HG03097 (cell line): Measurements from ENCODE around the gene MYT1.
"Not testable (repeated sequence)": the region's sequence is repeated elsewhere in the genome, so short reads cannot be mapped to it uniquely, and the experiment has no call there.

Source experiments
- ATAC-seq: cut with Tn5 transposase; IDR thresholded peaks from one replicate; pipeline ENCODE4 v1.9.1; 2021; ENCODE audit not compliant: unreplicated experiment, low FRiP score

The MYT1 gene

GRCh38 chr20:64228086-64228653 lies 63.9 kb downstream of the MYT1 start:
- ATAC-seq = no peak

GRCh38 chr20:64228751-64229506 lies 64.7 kb downstream of the MYT1 start:
- no peak for ATAC-seq

- ATAC-seq = no peak
Observed at GRCh38 chr20:64229507-64230061, 65.3 kb downstream of the MYT1 start.

GRCh38 chr20:64230461-64231145 lies 66.4 kb downstream of the MYT1 start:
- ATAC-seq = no peak

DNA sequence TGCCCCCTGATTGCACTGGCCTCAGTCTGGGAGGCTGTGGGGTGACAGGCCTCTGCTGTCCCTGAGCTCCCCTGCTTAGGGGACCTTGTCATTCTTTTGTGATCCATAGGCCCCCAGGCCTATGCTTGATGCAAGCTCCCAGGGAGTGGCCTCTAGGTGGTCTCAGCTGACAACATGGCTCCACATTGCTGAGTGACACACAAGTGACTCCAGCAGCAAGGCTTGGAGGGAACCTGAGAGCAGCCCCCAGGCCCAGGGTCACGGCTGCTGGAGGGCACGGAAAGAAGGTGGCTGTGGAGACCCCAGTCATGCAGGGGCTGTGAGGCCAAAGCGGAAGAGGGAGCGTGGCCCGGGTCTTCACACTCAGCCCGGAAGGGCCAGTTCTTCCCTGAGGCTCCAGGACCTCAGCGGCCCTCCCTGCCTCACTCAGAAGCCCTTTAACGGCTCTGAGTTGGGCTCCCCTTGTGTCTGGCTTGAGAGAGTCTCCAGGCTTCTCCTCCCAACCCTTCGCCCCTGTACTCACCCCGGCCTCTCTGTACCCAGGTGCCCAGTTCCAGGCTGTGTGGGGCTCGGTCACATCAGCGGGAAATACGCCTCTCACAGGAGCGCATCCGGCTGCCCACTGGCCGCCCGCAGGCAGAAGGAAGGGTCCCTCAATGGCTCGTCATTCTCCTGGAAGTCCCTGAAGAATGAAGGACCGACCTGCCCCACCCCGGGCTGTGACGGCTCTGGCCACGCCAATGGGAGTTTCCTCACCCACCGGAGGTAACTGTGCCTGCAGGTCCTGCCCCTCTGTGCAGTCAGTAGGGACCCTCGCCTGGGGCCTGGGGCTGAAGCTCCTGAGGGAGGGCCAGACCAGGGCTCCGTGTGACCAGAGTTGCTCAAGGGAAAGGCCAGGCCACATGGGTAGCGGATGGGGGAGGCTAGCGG lies 67.6 kb downstream of the MYT1 start:
- ATAC-seq = no peak

DNA sequence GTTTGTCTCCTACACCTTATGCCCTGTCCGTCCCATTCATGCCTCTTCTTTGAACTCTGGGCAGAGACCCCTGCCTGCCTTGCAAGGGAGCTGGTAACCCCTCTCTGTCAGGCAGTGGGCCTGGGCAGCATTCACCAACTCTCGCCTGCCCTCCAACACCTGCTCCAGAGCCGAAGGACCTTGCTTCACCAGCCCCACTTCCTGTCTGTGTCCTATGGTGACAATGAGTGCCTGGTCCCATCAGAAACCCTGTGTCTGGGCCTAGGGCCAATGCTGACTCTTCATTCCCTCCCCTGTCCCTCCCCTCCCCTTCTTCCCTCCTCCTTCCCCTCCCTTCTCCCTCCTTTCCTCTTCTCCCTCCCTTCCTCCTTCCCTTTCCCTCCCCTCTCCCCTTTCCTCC lies 68.5 kb downstream of the MYT1 start:
- no peak for ATAC-seq

- ATAC-seq = no peak
Observed at GRCh38 chr20:64233725-64234124, 69.5 kb downstream of the MYT1 start.

- no peak for ATAC-seq
Observed at GRCh38 chr20:64234291-64234791, 70.1 kb downstream of the MYT1 start.

GRCh38 chr20:64234921-64235565 lies 70.8 kb downstream of the MYT1 start:
- ATAC-seq = not testable (repeated sequence)

DNA sequence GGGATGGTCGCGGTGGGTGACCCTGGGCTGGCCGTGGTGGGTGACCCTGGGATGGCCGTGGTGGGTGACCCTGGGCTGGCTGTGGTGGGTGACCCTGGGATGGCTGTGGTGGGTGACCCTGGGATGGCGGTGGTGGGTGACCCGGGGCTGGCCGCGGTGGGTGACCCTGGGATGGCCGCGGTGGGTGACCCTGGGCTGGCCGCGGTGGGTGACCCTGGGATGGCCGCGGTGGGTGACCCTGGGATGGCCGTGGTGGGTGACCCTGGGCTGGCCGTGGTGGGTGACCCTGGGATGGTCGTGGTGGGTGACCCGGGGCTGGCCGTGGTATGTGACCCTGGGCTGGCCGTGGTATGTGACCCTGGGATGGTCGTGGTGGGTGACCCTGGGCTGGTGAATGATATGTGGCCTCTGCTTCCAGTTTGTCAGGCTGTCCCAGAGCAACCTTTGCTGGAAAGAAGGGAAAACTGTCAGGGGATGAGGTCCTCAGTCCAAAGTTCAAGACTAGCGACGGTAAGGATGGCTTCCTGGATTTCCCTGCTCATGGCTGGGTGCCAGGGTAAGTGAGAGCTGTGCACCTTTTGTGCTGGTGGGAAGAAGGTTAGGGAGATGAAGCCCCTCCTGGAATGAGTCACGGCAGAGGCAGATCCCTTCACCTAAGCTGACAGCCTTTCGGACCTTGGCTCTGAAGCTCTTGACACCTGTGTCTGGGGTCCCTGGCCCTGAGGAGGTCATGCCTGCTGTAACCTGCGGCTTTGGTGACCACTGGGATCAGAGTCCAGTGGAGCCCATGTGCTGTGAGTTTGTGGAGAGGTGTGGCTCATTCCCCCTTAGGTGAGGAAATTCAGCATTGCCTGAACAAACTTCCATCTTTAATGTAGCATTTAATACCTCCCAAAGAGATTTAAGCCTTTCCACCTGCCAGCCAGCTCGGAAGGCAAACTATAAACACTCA lies 72.2 kb downstream of the MYT1 start:
- no peak for ATAC-seq

- ATAC-seq = no peak
Observed at GRCh38 chr20:64237316-64237715, 73.1 kb downstream of the MYT1 start.

DNA sequence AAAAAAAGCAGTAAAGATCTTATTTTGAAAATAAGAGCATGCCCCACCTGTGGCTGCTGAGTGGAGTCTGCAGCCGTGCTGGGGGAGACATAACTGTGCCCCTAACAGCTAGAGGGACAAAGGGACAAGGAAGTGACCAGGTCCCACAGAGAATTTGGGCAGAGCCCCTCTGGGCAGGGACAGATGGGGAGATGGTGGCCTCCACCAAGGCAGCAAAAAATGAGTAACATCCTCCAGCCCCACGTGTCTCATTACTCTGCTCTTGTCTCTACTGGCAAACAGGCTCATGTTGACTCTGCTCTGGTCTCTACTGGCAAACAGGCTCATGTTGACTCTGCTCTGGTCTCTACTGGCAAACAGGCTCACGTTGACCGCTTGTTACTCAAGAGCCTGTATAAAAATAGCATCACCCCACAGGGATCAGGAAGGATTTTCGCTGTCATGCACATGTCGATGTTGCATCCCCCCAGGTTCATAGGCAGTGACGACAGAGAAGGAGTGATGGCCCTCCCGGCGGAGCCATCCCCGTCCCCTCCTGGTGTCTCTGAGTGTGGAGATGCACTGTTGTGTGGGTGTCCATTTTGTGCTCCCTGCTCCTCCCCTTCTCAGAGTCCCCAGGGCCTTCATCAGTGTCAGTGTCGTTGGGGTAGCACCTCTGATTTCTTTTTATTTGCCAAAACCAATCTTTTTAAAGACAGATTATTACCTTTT lies 74.0 kb downstream of the MYT1 start:
- ATAC-seq = no peak

- no peak for ATAC-seq
Observed at GRCh38 chr20:64238851-64239387, 74.7 kb downstream of the MYT1 start.

DNA sequence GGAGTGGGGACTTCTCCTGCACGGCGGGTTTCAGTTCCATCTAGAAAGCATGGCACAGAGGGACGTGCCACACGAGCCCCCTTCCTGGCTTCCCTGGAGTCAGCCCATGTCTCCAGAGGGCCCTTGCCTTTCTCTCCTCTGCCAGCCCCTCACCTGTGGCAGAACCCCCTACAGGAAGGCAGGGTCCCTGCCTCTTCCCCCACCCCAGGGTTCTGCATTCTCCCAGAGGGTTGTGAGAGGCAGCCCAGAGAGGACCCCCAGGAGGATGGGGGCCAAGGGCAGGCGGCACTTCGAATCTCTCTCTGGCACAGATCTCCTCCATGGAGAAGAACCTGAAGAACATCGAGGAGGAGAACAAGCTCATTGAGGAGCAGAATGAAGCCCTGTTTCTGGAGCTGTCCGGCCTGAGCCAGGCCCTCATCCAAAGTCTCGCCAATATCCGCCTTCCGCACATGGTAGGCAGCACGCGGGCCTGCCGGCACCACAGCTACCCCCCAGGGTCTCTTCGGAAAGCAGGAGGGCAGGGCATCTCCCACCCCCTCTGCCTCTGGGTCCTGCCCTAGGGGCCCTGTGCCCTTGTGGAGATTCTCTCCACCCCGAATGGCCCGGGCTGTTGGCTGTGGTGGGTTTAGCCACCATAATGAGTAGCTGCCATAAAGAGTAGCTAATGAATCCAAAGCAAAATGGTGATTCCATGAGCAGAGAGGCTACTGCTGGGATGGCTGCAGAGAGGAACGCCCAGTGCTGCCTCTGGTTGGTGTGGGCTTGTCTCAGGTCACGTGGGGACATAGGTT lies 75.4 kb downstream of the MYT1 start:
- ATAC-seq = no peak

- ATAC-seq = no peak
Observed at GRCh38 chr20:64240243-64241015, 76.2 kb downstream of the MYT1 start.

GRCh38 chr20:64241061-64241460 lies 76.8 kb downstream of the MYT1 start:
- ATAC-seq = no peak
